HG03196 (cell line): ENCODE results near the gene KLHDC7A.

ENCODE experiments used
- ATAC-seq: cut with Tn5 transposase; IDR thresholded peaks from one replicate; pipeline ENCODE4 v1.9.1; 2021; ENCODE audit not compliant: unreplicated experiment

KLHDC7A gene

GRCh38 chr1:18470671-18471355 is 9.9 kb upstream of the KLHDC7A start:
- ATAC-seq = no peak

- ATAC-seq = no peak
Observed at GRCh38 chr1:18473195-18473815, 7.4 kb upstream of the KLHDC7A start.

- ATAC-seq = no peak
Observed at GRCh38 chr1:18474559-18475175, 6.1 kb upstream of the KLHDC7A start.

- ATAC-seq = no peak
Observed at GRCh38 chr1:18475234-18475905, 5.4 kb upstream of the KLHDC7A start.

- no peak for ATAC-seq
Observed at GRCh38 chr1:18479454-18479853, 1.3 kb upstream of the KLHDC7A start.

- no peak for ATAC-seq
Observed at GRCh38 chr1:18481190-18481920, 625 bp downstream of the KLHDC7A start.

GRCh38 chr1:18481921-18482701 is 1.4 kb downstream of the KLHDC7A start:
- no peak for ATAC-seq

- no peak for ATAC-seq
Observed at GRCh38 chr1:18482721-18483425, 2.1 kb downstream of the KLHDC7A start.

GRCh38 chr1:18484276-18484675 is 3.5 kb downstream of the KLHDC7A start:
- ATAC-seq = no peak

GRCh38 chr1:18484721-18485120 is 4.0 kb downstream of the KLHDC7A start:
- no peak for ATAC-seq

- ATAC-seq = no peak
Observed at GRCh38 chr1:18485227-18485626, 4.5 kb downstream of the KLHDC7A start.

GRCh38 chr1:18486195-18486594 is 5.5 kb downstream of the KLHDC7A start:
- no peak for ATAC-seq

GRCh38 chr1:18489417-18490143 is 8.8 kb downstream of the KLHDC7A start:
- ATAC-seq = no peak

- no peak for ATAC-seq
Observed at GRCh38 chr1:18491168-18491567, 10.4 kb downstream of the KLHDC7A start.

GRCh38 chr1:18494304-18494703 is 13.6 kb downstream of the KLHDC7A start:
- ATAC-seq = no peak

GRCh38 chr1:18495635-18496034 is 14.9 kb downstream of the KLHDC7A start:
- no peak for ATAC-seq

- no peak for ATAC-seq
Observed at GRCh38 chr1:18496056-18496455, 15.3 kb downstream of the KLHDC7A start.

- no peak for ATAC-seq
Observed at GRCh38 chr1:18496497-18497235, 15.9 kb downstream of the KLHDC7A start.
